ENCODE measurements around the gene RAB17.

RAB17 gene

DNA sequence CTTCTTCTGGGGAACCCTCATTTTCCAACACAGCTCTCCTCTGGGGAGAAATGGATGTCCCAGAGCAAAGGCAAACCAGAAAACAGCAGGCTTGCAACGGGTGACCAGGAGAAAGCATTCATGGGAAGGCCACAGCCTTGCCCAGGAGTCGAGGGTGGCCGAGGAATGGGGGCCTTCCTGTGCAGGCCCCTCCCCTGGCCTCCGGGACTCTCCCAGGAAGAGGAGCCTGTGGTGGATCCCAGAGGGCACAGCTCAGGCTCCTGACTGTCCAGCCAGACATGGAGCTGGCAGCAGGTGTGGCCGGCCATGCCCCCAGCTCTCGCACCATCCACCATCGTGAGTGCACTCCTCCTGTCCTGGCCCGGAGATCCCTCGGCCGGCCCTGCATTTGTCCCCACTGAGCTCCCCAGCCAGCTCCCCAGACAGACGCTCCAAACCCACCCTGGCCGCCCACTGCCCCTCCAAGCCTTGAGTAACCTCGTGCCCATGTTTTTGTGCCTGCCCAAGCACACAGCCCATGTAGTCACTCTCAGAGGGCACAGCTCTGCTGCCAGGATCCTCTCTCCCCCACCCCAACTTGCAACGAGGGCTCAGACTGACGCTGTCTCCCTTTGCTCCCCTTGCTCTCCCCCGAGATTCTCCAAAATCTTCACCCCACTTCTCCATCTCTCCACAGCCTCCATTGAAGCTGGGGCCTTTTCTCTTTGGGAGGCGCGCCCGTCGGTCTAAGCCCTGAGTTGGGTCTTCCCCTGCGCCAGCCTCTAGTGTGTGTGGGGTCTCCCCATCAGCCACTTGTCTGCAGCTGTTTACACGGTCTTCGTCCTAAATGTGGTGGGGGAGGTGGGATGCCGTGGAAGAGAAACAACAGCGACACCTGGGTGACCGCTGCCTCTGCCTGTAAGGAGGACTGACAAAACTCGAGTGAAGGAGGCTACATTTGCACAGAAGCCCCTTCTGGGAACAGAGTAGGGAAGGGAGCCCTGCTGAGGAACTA lies 14.4 kb downstream of the RAB17 start:
- DNase-seq = no peak

DNA sequence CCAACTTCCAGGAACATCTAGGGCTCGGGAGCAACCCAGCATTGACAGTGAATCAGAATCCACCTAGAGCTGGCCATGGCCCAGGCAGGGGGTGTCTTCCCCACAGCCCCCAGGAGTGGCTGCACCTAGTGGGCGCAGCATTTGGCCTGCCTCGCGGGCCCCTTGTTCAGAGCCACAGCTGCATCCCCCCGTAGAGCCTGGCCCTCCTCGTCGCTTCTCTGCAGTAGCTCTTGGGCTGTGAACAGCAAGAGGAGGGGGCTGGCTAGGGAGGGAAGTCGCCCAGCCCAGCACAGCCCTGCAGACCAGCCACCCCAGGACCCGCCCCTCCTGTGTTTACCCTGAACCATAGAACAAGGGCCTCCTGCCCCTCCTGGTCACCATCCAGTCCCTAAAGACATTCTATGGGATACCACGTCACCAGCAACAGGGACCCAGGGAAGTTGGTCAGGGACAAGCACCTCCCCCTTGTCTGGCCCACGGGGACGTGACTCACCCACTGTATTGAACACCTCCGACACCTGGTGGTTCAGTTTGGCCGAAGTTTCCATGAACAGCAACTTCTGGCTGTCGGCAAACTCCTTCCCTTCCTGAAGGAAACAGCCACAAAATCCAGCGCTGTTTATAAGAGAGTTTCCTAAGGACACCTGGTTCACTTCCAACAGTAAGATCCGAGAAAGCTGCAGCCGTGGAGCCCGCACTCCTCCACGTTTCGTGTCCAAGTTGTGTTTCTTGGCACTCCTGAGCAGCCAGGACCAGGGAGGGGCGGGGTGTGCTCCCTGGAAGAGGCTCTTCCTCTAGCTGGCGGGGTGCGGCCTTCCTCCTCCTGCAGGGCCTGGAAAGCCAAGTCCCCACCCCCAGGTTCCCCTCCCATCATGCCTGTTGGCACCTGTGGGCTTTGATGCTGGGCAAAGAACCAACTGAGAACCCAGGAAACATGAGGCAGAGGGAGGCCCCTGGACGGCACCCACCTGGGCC lies 15.4 kb downstream of the RAB17 start:
- no peak for DNase-seq

DNA sequence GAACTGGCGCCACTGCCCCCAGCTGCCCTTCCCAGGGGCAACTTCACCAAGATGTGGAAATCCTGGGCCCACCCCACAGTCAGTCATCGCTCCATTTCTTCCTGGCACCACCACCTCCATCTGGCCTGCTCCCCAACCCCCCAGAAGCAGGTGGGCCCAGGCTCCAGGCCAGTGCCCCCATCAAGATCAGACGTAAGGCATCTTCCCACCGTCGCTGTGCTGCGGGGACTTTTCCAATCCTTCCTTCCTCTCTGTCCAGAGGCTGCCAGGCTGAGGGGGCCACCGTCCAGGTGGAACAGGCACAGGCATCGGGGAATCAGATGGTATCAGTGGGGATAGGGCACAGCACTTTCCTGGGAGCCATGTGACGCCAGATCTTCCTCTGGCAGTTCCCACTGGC lies 16.1 kb downstream of the RAB17 start:
- no peak for DNase-seq

DNA sequence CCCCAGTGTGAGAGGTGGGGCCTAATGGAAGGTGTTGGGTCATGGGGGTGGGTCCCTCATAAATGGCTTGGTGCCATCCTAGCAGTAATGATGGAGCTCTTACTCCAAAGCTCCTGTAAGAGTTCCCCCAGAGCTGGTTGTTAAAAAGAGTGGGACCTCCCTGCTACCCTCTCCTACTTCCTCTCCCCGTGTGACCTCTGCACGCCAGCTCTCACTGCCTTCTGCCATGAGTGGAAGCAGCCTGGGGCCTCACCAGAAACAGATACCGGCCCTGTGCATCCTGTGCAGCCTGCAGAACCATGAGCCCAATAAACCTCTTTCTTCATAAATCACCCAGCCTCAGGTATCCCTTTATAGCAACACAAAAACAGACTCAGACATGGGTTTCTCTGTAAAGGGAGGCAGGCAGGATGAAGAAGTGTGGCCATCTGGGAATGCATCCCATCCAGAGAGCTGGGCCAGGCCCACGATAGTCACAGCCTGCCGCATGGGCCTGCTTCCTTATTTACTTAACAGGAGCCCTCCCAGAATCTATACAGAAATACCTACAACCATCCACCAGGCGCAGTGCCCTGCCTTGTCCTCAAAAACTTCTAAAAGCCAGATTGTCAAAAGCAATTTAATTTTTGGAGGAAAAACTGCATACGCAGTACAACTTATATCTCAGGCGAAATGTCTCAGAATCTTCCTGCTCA lies 16.7 kb downstream of the RAB17 start:
- no peak for DNase-seq

DNA sequence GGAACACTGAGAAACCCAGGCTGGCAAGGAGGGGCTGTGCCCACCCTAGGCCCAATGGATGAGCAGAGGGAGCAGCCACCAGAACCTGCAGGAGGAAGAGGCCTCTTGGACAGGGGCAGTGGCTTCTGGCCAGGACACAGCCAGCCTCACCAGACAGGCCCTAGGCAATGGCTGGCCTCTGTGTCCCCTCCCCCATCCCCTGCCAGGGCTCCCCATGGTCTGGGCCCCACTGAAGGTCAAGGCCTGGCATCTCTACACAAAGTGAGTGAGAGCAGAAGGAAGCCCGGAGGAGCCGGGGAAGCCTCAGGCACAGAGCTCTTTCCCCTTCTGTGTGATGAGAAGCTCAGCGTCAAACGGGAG lies 17.8 kb downstream of the RAB17 start:
- DNase-seq = no peak

DNA sequence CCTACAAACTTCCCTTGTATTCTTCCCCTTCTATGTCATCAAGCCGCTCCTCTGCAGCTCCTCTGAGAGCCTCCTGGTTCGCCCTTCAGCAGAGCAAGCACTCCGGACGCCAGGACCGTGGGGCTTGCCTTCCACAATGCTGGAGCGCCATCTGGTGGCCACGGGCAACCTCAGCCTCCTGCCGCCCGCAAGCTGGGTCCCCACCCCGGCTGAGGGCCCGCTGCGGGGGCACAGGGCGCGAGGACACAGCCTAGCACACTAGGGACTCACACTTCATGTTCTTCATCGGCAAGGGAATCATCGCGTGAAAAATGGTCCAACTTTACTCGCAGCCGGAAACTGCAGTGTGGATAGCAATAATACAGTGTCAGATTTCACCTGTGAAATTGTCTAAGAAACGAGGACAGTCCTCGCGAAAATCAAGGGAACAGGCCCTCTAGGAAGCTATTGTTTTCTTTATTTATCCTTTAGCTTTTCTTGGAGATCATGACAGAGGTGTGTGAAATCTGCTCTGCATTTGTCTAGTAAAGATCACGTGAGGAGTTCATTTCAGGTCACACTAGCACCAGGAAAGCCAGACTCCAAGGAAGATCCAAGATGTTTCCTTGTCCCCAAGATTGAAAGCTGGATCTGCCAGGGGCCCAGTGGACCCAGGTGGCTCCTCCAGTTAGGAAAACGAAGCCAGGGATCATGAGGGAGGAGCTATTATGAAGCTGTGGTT lies 18.4 kb downstream of the RAB17 start:
- peak; percentile 97 for DNase-seq

DNA sequence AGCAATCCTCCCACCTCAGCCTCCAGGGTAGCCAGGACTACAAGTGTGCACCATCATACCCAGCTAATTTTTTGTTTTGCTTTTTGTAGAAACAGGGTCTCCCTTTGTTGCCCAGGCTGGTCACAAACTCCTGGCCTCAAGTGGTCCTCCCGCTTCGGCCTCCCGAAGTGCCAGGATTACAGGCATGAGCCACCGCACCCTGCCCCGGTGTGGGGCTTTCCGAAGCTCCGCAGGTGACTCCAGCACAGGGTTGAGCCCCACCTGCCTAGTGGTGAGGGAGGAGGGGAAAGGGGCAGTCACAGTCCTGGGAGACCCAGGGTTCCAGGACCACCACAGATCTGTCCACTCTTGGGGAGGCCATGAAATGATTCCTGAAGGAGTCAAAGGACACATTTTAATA lies 19.0 kb downstream of the RAB17 start:
- DNase-seq = no peak

DNA sequence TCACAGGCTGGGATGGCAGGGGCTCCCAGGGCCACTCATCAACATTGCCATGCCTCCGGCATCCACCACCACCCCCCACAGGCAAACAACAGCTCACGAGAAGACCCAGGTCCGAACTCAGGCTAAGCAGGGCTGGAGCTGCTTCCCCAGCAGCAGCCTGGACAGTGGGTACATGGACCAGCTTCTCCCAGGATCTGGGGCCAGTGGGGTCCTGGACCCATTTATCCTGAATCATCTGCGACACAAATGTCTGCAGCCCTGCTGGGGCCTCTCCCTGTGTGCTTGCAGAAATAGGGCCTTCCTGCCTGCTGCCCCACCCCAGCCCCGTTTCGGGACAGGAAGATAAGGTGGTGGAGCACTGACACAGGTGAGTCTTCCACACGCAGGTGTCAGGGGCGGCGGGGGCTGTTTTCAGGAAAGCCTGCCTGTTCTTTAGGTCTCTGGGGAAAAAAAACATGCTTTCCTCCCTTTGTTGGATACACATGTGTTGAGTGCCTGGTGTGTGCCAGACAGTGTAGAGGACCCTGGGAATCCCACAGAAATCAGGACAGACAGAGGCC lies 19.7 kb downstream of the RAB17 start:
- DNase-seq = no peak

DNA sequence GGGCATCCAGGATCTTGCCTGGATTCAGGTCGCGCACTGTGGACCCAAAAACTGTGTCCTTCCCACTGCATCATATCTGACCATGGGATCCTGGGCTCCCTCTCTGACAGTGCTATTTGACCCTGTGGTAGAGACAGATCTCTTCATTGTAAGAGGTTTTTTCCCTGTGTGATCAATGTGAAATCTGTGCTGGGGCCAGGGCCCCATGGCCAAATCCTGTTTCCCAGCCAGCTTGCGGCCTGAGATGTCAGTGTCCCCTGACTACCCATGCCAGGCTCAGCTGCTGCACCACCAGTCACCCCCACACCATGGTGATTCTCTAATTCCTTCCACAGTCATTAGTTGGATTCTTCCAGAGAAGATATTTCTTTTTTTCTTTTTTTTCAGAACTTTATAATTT lies 20.6 kb downstream of the RAB17 start:
- no peak for DNase-seq

DNA sequence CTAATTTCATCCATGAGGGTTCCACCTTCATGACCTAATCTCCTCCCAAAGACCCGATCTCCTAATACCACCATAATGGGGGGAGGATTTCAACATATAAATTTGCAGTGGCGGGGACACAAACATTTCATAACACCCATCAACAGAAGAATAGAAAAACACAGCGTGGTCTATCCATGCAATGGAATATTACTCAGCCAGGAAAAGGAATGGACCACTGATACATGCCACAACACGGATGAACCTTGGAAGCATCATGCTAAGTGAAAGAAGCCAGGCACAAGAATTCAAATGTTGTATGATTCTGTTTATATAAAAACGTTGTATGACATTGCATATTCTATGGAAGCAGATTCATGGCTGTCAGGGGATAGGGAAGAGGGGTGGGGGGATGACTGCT lies 21.5 kb downstream of the RAB17 start:
- DNase-seq = no peak

DNA sequence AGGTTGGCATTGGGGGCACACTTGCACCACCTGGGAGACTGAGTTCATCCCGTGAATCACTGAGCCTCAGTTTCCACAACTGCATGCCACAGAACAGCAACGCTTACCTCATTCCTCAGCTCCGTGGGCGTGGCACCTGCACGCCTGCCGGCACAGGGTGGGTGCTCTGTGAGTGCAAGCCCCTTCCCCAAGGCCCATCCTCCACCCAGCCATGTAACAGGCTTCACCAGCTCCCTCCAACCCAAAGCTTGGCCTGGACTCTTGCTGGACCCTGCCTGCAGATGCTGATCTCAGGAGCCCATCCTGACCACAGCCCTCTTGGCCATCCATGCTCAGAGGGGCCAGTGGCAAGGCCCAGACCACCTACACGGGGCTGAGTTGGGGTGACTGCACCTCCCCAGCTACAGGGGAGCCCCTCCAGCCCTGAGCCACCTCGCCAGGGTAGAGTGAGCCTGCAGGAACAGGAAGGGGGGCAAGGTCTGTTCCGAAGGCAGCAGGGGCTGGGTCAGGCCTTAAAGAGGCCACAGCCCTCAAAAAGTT lies 22.3 kb downstream of the RAB17 start:
- DNase-seq = no peak

DNA sequence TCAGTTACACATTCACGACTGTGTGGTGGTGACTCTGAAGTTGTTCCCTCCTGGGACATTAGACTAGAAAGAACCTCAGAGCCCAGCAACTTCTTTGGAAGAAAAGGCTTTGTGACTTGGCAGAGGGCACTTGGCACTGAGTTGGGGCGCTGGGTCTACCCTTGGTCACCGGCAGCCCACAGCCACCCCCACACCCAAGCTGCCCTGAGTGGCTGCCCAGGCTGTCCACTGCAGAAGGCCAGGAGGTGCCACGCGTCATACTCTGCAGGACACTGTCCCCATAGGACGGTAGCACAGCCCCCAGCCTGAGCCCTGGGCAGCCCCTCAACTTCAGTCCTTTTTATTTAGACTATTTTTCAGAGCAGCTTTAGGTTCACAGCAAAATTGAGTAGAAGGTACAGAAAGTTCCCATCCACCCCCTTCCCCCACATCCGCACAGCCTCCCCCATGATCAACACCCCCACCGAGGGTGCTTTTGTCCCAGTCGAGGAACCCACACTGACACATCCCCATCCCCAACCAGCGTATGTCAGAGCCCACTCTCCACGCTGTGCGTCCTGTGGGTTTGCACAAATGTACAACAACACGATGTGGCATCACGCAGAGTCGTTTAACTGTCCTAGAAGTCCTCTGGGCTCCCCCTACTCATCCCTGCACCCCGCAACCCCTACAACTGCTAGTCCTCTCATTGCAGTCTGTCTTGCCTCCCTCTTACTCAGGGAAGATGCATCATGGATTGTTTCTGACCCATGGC lies 23.1 kb downstream of the RAB17 start:
- no peak for DNase-seq

DNA sequence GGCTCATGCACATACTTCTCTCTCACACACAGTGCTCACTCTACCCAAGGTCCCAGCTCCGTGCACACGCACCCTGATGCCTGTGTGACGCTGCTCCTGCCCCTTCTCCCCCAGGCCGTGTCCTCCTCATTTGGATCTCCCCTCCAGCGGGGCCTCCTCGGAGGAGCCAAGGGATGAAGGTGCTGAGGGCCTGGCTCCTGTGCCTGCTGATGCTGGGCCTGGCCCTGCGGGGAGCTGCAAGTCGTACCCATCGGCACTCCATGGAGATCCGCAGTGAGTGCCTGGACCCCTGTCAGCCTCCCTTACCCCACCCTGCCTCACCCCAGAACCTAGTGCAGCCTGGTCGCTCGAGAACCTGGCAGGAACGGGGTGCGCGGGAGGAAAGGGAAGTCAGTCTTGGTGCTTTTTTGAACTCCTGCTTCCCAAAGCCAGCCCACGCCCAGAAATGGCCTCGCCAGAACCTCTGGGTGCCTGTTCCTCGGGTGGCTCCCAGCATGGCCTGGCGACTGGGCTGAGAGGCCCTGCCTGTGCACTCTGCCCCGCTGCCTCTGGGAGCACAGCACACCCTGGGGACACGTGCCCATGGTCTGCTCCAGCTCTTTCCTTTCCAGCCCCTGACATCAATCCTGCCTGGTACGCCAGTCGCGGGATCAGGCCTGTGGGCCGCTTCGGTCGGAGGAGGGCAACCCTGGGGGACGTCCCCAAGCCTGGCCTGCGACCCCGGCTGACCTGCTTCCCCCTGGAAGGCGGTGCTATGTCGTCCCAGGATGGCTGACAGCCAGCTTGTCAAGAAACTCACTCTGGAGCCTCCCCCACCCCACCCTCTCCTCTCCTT lies 23.9 kb downstream of the RAB17 start, which contains the start of gene PRLH:
PRLH (plus strand) TSS at position 174 of the 835 bp plus-strand sequence; CDS start at position 174, 0 bp downstream.
- no peak for DNase-seq

DNA sequence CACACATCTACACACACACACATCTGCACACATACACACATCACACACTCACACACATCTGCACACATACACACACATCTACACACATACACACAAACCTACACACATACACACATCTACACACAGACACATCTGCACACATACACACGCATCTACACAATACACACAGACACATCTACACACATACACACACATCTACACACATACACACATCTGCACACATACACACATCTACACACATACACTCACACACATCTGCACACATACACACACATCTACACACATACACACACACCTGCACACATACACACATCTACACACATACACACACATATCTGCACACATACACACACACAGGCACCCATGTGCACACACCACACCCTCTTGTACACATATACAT lies 24.6 kb downstream of the RAB17 start:
- no peak for DNase-seq

DNA sequence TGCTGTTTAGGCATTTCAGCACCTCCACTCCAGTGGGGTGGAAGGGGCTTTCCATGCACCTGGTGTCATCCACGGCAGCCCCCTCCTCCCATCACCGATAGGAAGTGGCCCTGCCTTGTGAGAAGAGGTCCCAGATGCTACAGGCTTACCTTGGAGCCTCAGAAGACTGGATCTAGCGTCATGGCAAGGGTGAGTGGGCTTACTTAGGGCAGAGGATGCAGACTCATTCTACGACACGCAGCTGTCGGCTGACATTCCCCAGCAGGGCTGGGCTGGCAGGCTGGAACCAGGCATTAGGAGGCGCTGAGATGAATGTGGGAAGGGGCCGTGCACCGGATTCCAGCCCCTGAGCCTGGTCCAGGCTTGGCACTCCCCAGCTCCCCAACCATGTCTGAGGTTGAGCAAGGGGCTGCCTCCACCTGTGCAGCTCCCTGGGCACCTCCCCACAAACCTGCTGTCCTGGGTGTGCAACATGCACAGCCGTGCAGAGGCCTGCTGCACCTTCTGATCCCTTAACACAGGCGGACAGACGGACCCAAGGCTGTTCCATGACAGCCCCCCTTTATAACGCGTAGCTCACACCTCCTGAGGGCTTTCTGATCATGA lies 25.9 kb downstream of the RAB17 start:
- no peak for DNase-seq

DNA sequence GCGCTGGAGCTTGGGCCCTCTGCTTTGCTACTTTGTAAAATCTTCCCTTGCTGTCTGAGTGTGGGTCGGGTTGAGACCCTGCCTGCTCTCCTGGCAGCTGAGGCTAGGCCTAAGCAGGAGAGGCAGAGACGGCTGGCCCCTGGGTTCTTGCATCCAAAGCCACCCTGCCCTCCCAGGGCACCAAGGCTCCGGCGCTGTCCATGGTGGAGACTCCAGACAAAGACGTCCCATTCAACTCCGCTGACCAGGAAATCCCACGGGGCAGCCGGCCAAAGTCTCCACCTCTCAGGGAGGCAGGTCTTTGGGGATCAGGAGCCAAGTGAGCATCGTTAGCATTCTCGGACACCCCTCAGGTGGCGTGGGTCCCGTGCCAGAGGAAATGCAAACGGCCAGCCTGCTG lies 26.7 kb downstream of the RAB17 start:
- no peak for DNase-seq

DNA sequence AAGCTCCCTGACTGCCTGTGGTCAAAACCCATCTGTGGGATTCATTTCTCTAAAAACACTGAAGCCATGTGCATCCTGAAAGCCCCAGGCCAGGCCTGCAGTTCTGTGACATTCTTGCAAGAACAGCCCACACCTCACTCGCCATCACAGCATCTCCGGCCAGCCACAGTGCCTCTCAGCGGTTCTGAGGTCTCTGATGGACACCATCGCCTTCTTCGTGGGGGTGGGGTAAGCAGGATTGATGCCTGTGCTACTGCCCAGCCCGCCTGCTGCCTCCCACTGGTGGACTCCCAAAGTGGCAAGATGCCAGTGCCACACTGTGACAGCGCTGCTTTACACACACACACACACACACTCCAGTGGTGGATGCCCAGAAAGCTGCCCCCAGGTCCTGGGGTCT lies 29.3 kb downstream of the RAB17 start:
- no peak for DNase-seq

DNA sequence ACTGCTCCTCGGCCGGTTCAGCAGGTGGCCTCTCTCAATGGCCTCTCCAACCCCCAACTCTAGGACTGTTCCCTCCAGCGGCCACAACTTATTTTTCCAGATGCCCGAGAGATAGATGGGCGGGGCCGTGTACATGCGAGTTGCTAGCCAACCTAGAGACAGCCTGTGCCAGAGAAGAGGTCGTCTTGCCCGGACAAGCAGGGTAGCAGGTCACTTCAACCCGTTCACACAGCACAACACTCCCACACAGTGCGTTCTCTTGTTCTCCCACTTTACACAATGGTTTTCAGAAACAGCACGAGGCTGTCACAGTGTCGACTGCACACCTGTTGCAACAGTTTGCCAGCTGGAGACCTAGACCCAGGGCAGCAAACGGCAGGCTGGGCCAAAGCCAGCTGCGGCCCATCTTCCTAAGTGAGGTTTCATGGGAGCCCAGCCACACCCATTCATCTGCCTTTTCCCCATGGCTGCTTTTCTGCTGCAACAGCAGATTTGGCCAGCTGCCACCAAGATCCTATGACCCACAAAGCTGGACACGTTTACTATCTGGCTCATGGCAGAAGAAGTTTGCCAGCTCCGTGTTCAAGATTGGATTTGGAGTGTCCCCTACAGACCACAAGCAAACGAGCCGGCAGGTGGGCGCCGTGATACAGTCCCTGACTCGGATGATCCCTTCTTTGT lies 31.4 kb downstream of the RAB17 start:
- no peak for DNase-seq

DNA sequence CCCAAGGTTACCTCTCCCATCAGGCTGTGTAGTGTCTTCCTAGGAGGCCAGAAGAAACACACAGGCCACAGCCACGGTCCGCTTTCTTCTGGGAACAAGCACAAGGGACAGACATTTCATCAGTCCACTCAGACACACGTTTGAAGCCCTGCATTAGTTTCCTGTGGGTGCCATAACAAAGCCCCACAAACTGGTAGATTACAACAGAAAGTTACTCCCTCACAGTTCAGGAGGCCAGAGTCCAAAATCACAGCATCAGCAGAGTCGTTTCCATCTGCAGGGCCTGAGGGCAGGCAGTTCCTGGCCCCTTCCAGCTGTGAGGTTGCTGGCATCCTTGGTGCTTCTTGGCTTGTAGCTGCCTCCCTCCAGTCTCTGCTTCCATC lies 32.9 kb downstream of the RAB17 start:
- DNase-seq = no peak
